HG02885 (cell line): Measurements from ENCODE around the gene CCDC197.

Experiments
- ATAC-seq: cut with Tn5 transposase; IDR thresholded peaks from one replicate; pipeline ENCODE4 v1.9.1; 2021; ENCODE audit warnings: mild to moderate bottlenecking; ENCODE audit not compliant: unreplicated experiment, poor library complexity

The CCDC197 gene

DNA sequence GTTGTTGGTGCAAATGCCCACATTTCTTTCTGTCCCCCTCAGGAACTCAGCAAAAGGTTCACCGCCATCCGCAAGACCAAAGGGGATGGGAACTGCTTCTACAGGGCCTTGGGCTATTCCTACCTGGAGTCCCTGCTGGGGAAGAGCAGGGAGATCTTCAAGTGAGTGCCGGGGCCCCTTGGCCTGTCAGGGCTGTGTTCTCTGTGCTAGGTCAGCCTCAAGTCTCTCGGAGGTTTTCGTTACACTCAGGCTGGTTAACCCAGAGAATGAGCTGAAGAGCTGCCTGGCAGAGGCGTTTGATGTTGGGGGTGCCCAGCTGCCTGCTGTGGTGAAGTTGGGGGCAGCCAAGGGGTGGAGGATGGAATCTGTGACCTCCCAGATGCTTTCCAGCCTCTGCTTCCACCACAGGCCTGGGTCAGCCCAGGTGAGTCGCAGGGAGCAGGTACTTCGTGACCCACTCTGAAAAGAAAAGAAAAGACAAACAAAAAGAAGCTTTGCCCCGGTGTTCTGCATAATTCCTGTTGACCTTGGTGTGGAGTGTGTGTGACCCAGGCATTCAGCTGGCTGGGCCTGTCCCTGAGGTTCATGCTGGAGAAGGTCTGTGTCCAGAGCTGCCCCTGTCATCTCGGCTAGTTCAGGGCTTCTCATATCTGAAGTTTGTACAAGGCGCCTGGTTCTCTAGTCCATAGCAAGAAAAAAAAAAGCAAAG lies 42.0 kb downstream of the CCDC197 start:
- no peak for ATAC-seq

DNA sequence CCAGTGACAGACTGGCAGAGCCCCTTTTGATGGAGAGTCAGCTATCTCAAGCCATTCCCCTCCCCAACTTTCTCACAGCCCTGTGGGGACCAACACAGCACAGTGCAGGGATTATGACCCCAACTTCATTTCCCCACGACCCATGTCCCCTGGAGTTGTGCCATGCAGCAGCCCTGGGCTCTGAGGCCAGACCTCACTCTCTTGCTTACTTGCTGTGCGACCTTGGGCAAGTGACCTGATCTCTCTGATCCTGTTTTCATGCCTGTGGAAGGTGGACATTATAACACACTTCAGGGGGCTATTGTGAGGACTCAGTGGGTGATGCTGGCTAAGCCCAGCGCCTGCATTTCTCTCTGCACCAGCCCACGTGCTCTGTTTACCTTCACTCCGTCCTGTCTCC lies 43.1 kb downstream of the CCDC197 start:
- no peak for ATAC-seq

- no peak for ATAC-seq
Observed at GRCh38 chr14:94040796-94041195, 43.7 kb downstream of the CCDC197 start.

GRCh38 chr14:94041551-94042346 lies 44.6 kb downstream of the CCDC197 start:
- no peak for ATAC-seq

DNA sequence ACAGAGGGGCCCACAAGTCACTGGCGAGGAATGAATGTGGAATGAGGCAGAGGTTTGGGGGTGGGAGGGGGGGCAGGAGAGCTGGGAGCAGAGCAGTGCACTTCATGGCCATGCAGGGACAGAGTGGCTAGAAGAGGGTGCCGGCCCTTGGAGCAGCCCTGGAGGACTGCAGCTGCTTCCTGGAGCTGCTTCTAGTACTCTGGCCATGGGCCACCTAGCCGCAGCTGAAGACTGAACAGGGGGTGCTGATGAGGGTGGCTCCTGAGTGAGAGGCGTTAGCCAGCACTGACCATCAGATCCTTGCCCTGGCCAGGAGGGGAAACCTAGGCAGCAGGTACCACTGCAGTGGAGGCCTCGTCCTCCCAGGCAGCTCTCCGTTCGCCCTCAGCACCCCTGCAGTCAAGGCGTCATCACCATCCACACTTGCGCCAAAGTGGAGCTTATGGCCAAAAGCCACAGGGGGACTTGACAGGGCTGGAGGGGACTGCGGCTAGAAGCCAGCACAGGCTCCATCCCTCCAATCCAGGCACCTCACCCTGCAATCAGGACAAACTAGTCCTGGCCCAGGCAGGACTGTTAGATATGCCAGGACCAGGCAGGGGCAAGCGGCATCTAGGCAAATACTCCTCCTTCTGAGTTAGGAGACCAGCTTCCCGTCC lies 45.5 kb downstream of the CCDC197 start:
- ATAC-seq = no peak

DNA sequence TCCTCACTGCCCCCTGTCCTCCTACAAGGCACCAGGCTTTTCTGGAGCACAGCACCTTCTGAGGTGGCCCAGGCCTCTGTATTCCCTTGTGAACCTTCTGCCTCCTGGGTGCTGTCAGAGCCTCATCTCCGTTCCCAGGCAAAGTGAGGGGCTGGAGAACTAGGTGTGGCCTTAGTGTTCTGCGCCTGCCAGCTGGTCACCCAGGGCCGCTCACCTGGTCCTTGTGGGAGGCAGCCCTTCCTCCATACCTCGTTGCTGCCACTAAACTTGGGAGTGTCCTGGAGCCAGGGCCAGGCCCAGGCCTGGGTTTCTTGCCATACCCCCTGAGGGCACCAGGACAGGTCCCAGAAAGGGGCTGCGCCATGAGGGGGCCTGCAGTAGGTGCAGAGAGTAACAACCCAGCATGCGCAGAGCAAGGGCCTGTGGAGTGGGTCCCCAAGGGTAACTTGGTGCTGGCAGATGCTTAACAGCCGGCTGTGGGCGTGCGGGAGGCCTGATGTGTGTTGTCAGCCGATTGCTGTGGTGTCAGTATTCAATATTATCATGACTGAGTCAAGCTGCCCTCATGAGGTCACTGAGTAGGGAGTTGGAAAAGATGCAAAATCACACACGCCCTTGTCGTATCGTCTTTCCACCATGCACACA lies 46.1 kb downstream of the CCDC197 start:
- no peak for ATAC-seq

DNA sequence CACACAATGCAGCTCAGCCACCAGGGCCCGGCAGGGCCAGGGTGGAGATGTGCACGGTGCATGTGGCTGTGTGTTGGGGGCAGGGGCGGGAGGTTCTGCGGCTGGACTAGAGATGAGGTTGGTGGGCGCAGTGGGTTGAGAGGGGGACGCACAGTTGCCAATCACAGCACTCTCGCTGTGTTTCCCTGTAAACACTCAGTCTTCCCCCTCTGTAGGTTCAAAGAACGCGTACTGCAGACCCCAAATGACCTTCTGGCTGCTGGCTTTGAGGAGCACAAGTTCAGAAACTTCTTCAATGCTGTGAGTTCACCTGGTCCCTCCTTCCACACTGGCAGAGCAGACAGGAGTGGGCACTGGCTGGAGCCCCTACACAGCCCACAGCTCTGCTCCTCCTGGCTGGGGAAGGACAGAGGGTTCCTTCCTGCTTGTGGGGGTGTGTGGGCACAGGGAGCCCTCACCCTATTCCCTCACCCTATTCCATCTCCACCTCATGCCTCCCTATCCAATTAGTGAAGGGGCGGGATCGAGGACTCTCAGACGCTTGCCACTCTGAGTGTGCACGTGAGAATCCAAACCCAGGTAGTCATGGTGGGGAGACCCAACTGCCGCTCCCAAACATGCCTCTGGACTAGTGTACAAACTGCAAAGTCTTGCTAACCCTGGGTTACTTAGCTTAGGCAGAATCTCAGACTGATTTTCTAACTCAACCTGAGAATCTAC lies 46.8 kb downstream of the CCDC197 start:
- no peak for ATAC-seq

DNA sequence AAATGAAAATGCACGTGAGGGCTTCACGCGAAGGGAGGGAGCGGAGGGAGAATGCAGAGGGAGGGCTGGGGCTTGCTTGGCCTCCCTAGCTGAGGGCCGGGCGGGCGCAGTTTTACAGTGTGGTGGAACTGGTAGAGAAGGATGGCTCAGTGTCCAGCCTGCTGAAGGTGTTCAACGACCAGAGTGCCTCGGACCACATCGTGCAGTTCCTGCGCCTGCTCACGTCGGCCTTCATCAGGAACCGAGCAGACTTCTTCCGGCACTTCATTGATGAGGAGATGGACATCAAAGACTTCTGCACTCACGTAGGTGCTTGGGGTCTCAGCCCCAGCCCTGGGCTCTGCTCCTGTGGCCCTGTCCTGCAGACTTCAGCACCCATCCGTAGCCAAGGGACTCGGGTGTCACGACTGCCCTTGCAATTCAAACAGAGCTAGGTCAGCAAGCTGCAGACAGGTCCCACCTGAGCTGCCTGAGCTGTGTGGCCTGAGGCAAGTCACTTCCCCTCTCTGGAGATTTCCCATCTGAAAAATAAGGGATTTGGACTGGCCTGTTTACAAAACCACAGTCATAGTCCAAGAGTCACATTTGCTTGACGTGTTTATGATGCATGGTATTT lies 47.5 kb downstream of the CCDC197 start:
- ATAC-seq = no peak

DNA sequence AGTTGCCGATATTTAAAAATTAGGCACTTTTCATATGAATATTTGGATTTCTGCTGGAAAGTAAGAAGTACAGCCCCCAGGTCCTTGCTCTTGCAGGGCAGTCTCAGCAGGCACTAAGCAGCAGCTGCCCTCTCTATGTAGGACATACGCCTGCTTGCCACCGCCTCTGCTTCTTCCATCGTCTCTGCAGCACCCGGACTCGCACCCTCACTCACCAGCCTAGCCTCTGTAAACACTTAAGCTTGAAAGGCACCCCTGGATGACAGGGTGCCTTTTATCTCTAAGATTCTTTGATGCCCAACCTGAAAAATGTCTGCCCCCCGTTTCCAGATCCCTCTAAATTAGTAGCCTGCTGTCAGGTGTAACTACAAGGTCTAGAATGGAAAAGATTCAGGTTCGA lies 48.0 kb downstream of the CCDC197 start:
- no peak for ATAC-seq

DNA sequence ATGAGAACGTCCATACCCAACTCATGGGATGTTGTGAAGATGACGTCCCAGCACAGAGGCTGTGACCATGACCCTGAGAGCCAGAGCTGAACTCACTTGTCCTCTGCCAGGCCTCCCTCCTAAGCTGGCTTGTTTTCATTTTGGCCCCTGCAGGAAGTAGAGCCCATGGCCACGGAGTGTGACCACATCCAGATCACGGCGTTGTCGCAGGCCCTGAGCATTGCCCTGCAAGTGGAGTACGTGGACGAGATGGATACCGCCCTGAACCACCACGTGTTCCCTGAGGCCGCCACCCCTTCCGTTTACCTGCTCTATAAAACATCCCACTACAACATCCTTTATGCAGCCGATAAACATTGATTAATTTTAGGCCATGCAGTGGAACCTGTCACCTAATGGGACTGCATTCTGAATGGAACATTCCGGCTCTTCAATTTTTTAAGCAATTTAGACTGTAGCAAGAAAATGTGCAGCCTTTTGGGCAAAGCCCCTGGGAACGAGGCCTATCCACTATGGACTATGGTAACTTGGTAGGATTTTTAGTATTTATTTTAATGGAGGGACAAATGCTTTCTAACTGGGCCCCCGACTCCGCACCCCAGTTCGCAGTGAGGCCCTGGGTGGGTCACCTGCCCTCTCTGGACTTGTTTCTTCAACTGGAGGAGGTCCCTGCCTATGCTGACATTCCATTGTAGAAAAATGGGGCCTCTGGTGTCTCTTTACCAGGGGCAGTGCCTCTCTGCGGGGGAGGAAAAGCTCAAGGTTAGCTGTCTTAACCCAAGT lies 48.7 kb downstream of the CCDC197 start:
- no peak for ATAC-seq

GRCh38 chr14:94046696-94047250 lies 49.7 kb downstream of the CCDC197 start:
- no peak for ATAC-seq

DNA sequence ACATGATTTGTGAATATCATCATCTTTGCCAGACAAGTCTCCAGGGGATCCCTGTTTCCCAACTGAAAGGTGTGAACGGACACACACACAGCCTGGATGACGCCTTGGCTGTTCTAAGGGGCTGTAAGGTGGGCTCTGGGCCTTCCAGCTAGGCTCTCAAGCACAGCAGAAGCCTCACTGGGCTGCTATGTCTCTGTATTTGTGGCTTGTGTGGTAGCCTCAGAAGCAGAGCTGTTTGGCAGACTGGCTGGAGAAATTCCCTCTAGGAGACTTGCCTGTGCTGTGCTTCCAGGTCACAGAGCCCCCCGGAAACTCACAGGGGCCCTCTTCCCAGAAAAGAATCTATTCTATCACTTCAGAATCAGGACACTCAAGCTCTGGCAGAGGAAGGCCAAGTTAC lies 50.5 kb downstream of the CCDC197 start:
- ATAC-seq = no peak

DNA sequence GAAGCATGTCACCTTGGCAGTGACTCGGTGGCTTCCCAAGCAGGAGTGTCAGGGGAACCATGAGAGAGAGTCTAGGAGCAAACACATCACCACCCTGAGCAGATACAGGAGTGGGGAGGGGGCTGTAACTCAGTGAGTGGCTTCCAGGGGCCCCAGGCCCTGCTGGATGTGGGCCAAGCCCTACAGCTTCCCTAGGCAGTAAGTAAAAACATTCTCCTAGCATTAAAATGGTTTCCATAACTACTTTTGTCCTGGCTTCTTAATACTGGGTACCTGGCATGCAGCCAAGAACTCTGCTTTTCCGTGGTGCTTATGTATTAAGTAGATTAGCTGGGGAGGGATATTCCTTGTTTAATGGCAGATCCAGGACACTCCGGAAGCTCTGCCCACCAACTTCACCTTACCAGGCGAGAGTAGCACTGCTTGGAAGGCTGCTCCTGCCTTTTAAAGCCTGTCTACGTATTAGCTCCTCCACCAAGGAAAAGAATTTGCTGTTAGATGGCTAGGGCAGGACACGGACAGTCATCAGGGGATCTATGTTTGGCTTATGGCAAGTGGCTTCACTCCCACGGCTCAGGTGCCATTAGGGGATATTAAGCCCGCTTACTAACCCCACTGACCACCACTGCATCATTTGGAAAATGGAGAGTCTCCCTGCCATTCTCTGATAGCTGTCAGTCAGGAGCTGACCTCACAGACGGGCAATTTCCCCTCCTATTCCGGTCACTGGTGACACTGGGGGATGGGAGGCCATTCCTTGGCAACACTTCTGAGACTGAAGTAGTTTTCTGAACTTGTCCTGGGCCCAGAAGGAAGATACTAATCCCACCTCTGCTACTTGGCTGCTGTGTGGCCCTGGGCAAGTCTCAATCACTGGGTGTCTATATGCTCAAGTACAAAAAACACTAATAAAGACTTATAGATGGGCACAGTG lies 51.9 kb downstream of the CCDC197 start:
- ATAC-seq = no peak

DNA sequence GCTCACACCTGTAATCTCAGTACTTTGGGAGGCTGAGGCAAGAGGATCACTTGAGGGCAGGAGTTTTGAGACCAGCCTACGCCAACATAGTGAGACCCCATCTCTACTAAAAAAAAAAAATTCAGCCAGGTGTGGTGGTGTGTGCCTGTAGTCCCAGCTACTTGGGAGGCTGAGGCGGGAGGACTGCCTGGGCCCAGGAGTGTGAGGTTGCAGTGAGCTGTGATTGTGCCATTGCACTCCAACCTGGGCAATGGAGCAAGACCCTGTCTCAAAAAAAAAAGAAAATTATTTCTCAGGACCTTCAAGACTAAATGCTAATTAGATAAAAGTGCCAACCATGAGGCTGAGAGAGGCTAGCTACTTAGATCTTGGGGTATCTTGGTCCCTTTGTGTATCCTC lies 52.5 kb downstream of the CCDC197 start:
- no peak for ATAC-seq

- no peak for ATAC-seq
Observed at GRCh38 chr14:94050231-94050880, 53.3 kb downstream of the CCDC197 start.

DNA sequence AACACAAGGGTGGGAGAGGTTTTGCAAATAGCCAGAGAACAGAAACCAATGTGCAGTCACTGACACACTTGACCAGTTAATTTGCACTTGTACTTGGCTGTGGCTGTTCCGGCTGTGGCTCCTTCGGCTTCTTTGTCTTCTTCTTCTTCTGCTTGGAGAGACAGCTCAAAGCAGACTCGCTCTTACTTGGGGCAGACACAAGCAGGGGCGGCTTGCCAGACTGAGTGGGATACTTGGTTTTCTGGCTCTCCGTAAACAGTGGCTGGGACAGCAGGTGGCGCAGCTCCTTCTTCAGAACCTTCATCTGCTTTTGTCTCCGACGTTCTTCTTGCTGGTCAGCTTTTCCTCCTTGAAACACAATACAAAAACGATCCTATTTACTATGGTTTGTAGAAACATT lies 54.0 kb downstream of the CCDC197 start:
- ATAC-seq = no peak

GRCh38 chr14:94051779-94052178 lies 54.7 kb downstream of the CCDC197 start:
- no peak for ATAC-seq
